GM18861 (cell line): Measurements from ENCODE around the gene PRMT2.
A peak's percentile ranks its signal among the peaks of the same experiment; 100 is the strongest.
"Not testable (repeated sequence)": the region's sequence is repeated elsewhere in the genome, so short reads cannot be mapped to it uniquely, and the experiment has no call there.

ENCODE experiments used
- ATAC-seq: cut with Tn5 transposase; IDR thresholded peaks from one replicate; pipeline ENCODE4 v1.9.1; 2021; ENCODE audit not compliant: unreplicated experiment

Gene PRMT2

DNA sequence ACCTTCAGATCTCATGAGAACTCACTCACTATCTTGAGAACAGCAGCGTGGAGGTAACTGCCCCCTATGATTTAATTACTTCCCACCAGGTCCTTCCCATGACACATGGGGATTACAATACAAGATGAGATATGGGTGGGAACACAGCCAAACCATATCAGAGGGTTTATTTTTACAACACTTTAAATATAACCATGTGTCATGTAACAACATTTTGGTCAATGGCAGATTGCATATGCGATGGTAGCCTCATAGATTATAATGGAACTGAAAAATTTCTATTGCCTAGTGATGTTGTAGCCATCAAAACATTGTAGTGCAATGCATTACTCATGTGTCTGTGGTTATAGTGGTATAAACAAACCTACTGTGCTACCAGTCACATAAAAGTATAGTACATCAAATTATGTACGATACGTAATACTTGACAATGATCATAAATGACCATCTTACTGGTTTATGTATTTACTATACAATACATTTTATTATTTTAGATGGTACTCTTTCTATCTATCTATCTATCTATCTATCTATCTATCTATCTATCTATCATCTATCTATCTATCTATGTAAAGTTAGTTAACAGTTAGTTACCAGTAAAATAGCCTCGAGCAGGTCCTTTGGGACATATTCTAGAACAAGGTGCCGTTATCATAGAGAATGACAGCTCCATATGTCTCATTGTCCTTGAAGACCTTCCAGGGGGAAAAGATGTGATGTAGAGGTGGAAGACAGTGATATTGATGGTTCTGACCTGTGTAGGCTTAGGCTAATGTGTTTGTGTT is 18.0 kb upstream of the PRMT2 start:
- ATAC-seq, result no peak

DNA sequence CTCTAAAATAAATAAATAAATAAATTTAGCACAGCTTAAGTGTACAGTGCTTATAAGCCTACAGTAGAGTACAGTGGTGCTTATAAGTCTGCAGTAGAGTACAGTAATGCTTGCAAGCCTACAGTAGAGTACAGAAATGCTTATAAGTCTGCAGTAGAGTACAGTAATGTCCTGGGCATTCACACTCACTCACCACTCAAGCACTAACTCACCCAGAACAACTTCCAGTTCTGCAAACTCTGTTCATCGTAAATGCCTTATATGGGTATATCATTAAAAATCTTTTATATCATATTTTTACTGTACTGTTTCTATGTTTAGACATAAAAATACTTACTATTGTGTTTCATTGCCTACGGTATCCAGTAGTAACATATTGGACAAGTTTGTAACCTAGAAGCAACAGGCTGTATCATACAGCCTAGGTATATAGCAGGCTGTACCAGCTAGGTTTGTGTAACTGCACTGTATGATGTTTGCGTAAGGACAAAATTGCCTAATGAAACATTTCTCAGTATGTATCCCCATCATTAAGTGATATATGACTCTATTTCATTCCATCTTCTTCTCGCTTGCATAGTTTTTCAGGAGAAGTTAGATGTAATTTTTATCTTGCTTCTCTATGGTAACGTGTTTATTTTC is 16.6 kb upstream of the PRMT2 start:
- ATAC-seq, result no peak

DNA sequence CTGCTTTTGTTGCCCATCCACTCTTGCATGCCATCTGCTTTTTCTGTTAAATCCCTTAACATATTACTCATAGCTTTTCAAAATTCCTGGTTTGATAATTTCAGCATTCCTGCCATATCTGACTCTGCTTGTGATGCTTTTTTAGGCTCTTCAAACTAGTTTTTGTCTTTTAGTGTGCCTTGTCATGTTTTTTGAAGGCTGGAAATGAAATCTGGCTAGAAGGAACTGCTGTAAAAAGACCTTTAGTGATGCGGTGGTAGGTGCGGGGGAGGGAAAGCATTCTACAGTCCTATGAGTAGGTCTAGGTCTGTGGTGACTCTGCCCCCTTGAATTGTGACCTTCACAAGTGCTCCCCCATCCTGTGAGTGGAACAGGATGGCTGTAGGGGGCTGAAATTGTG is 15.6 kb upstream of the PRMT2 start:
- ATAC-seq, result no peak

DNA sequence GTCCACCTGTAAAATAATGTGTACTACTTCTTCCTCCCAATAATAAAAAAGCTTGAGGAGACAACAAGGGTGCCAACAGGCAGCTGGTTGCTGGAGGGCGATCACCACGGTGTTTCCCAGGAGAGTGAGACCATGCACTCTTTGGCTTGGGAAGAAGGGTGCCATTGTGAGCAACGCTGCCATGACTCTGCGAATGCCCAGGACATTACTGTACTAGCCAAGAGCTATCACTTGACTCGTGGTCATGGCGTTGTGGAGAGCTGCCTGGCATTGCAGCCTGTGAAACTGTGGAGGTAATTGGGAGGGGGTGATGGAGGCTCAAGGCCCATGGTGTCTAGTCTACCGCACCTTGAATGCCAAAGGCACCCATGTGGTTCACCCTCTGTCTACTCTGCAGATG is 14.6 kb upstream of the PRMT2 start:
- ATAC-seq, result no peak

DNA sequence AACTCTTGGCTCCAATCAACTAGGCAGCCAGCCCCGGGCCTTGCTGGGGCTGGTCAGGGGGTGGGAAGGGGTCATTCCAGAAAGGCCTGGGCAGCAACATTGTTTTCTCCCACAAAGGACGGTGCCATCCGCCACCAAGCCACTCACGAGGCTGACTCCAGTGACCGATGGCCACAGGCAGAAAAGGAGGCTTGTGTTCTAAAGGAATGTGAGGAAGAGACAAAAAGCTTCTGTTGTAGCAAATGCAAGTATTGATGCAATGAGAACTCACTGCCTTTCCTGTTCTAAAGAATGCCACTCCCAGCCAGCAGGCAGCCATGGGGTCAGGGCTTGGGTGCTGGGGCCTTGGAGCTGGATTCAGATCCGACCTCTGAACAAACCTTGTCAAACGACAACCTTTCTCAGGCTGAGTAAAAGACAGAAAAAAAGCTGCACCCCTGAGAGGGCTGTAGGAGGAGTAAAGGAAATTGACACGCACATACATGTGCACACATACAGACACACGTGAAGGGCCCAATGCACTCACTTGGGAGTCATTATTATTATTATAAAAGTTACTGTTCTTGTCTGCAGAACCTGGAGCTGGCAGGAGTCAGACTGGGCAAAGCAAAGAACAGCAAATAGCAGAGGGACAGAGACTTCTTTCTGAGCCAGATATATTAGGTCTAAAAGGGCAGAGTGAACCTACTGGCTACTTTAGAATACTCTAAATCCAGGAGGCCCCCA is 13.9 kb upstream of the PRMT2 start:
- no peak for ATAC-seq

DNA sequence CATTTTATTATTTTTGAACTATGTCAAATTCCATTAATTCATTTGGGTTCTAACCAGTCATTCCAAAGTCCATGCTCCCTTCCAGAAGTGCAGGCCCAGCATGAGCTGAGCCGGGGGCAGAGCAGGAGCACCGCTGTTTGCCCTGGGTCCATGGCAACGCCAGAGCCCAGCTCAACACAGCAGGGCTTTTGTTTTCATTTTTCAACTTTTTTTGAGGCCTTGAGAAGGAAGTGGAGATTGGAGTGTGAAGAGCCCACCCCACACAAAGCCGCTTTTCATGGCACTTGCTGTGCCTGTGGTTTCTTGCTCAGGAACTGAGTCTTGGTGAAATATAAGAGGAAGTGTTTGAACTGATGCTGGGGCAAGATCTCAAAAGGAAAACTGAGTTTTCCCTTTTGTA is 13.2 kb upstream of the PRMT2 start:
- ATAC-seq, result no peak

DNA sequence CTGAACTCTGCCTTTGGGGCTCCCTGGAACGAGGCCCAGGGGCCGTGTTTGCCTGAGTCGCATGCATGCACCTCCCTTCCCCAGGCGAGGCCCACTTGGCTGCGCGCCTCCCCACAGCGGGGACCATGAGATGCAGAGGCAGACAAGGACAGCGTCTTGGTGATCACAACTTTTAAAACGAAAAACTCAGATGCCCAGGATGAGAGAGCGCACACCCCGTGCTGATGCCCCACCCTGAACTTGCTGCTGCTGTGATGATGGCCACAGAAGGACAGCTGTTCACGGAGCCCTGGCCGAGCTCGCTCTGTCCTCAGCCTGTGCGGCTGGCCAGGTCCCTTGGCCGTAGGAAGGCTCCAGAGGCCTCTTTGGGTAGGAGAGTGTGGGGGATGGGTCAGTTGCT is 11.4 kb upstream of the PRMT2 start:
- ATAC-seq, result no peak

DNA sequence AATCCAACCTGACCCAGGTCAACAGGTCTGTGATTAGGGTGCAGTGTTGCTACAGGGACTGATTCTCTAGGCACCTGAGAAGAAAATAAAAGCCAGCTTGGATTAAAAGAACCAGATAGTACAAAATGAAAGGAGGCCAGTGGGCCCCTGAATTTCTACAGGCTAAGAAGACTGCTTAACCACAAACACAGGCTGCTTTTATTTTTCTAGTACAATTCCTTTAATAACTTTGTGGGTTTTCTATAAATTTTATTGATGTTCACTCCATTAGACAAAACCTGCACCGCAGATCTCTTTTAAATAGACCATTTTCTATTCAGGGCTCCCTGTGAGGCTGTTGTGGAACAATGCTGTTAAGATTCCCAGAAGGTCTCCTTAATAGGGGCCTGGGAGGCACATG is 9.7 kb upstream of the PRMT2 start:
- ATAC-seq, result no peak

DNA sequence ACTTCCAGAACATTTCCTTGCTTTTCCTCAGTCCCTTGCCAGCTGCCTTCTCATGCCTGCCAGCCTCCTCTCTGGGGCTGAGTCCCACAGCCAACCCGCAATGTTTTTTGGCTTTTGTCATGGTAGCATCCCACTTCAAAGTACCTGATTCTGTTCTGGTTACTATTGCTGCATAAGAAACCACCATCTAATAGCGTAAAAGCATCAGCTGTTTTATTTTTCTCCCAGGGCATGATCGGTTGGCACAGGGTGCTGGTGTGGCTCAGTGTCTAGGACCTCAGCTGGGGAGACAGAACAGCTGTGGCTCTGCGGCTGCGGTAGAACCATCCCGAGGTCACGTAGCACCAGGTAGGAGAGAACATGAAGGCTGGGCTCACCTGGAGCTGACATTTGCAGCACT is 8.9 kb upstream of the PRMT2 start:
- ATAC-seq, result no peak

DNA sequence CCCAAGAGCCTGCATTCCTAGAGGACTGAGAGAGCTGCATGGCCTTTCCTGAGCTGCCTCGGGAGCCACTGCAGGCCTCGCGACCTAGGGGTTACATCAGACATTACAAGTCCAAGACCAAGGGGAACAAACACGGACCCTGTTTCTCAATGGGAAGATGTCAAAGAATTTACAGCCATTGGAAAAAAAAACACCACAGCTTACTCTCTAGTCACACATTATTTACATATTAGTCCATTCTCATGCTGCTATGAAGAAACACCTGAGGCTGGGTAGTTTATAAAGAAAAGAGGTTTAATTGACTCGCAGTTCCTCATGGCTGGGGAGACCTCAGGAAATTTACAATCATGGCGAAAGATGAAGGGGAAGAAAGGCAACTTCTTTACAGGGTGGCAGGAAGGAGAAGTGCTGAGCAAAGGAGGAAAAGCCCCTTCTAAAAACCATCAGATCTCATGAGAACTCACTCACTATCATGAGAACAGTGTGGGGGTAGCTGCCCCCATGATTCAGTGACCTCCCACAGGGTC is 8.4 kb upstream of the PRMT2 start:
- no peak for ATAC-seq

DNA sequence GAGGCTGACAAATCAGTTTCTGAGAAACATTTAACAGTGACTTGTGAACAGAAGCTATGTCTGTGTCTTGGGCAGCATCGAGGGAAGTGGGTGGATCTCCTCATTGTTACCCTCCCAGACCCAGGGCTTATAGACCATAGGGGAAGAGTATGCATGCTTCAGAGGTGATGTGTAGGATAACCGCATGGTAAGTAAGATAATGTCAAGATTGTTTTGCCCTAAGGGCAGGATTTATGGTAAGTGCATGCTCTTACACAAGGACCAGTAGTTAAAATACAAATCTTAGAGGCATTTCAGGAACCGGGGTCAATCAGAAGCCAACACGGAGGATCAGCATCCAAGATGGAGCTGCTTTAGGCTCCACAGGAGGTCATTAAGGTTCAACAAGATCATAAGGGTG is 7.7 kb upstream of the PRMT2 start:
- ATAC-seq, result no peak

DNA sequence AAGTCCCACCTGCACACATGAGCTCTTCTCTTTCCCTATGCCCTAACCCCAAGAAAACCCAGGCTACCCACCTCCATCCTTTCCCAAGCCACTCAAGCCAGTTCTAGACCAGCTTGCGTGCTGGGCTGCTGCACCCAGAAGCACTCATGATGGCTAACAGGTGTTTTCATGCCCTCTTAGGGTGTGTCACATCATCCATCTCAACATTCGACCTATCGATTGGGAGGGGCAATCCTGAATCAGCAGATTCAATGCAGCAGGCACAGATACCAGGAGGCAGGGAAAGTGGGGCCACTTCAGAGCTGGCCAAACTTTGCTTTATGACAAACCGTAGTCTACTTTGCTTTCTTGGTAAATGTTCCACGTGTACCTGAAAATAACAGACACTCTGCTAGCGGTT is 6.6 kb upstream of the PRMT2 start:
- no peak for ATAC-seq

DNA sequence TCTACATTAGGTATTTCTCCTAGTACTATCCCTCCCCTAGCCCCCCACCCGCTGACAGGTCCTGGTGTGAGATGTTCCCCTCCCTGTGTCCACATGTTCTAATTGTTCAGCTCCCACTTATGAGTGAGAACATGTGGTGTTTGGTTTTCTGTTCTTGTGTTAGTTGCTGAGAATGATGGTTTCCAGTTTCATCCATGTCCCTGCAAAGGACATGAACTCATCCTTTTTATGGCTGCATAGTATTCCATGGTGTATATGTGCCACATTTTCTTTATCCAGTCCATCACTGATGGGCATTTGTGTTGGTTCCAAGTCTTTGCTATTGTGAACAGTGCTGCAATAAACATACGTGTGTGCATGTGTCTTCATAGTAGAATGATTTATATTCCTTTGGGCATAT is 4.6 kb upstream of the PRMT2 start:
- ATAC-seq, result not testable (repeated sequence)

DNA sequence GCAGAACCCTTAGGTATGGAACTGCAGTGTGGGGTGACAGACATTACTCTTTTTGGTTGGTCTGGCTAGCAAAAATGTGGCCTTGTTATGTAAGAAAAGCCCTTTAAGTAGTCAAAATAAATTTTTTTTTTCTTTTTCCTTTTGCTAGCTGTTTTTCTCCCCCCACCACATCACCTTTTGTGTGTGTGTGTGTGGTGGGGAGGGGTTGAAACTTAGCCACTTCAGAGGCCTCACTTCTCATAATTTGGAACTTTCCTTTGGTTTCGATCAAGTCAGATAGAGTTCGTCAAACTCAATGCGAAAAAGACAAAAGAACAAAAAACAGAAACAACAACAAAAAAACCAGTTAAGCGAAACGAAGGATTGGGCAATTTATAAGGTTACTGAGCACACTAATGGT is 1.9 kb upstream of the PRMT2 start:
- no peak for ATAC-seq

DNA sequence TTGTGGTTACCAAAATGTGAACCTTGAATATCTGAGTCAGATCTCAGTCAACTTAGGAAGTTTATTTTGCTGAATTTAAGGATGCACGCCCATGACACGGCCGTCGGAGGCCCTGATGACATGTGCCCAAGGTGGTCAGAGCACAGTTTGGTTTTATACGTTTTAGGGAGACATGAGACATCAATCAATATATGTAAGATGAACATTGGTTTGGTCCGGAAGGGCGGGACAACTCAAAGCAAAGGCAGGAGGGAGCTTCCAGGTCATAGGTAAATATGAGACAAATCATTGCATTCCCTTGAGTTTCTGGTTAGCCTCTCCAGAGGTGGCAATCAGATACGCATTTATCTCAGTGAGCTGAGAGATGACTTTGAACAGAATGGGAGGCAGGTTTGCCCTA is 1.0 kb upstream of the PRMT2 start:
- no peak for ATAC-seq

DNA sequence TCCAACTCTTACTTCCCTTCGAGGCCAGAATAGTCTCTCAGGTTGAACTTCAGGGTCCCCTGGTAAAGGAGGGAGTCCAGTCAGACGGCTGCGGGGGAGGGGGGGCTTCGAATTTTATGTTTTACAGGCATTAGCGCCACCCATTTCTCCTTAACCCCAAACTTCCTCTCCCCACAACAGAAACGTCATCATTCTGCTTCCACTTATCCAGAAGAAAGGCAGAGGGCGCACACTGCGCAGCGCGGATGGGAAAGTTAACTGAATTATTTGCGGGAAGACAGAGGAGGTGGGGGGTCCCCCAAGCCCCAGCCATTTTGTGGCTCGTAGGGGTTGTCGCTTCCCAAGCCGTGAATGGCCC is 529 bp upstream of the PRMT2 start:
- peak; percentile 15 for ATAC-seq

DNA sequence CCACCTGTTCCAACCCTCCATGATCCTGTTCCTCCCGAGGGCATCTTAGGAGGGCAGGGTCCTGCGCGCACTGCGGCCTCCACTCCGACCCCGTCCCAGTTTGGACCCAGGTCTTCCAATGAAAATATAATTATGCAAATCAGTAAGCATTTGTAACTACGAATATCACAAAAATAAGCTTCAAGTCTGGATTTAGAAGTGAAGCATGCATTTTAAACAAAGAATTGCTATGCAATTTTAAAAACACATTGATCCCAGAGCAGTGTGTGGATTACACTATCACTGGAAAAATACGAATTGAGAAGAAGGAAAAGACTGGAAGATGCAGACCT is 673 bp downstream of the PRMT2 start:
- no peak for ATAC-seq

DNA sequence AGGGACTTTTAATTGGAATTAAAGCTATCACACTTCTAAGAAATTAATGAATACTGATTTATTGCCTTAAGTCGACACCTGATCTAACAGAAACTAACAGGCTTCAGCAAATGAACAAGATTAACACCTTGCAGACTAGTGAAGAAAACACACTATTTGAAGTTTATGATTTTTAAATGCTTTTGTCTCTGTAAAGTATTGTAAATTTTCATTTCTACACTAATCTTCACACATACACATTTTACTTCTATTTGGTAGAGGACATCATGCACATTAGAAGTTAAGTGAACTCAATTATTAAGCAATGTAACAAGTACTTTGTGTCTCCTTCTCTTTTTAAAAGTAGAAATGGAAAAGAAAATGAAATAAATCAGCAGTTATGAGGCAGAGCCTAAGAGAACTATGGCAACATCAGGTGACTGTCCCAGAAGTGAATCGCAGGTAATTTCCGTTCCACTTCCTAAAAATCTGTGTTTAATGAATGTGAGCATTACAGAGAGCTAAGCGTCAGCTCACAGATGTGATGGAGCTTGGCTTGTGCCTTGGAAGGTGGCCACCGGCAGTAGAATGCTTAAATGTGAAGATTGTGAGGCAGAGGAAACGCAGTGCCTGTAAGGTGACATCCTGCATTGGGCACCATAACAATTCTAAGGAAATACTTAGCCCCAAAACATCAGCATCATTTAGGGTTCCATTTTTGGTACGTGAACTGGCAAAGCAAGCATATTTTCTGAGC is 1.2 kb downstream of the PRMT2 start:
- no peak for ATAC-seq

DNA sequence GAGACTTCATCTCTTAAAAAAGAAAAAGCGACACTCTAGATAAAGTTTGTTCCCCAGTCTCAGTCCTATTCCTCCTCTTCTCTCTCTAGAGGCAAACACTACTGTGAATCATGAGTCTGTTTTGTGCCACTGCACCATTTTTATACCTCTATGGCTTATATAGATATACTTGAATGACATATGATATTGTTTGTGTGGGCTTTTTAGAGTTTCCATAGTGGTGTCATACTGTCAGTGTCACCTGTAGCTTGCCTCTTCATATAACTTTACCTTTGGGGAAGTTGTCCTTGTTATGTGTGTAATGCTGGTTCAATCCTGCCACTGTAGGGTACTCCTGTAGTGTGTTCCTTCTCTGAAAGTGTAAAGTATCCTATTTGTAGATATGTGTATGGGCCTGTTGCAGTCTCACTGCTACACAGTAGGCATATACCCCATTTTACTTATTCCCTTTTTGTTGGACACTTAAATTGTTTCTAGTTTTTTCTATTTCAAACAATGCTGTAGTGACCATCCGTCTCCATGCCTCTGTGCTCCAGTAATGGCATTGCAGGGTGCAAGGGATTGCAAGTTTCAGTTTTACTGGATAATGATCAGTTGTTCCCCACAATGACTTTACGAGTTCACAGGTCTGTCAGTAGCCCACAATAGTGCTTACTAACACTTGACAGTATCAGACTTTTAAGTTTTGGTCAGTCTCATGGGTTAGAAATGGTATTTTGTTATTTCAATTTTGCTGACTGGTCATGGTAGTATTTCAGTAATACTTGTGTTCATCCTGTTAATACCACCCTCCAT is 2.7 kb downstream of the PRMT2 start:
- no peak for ATAC-seq

DNA sequence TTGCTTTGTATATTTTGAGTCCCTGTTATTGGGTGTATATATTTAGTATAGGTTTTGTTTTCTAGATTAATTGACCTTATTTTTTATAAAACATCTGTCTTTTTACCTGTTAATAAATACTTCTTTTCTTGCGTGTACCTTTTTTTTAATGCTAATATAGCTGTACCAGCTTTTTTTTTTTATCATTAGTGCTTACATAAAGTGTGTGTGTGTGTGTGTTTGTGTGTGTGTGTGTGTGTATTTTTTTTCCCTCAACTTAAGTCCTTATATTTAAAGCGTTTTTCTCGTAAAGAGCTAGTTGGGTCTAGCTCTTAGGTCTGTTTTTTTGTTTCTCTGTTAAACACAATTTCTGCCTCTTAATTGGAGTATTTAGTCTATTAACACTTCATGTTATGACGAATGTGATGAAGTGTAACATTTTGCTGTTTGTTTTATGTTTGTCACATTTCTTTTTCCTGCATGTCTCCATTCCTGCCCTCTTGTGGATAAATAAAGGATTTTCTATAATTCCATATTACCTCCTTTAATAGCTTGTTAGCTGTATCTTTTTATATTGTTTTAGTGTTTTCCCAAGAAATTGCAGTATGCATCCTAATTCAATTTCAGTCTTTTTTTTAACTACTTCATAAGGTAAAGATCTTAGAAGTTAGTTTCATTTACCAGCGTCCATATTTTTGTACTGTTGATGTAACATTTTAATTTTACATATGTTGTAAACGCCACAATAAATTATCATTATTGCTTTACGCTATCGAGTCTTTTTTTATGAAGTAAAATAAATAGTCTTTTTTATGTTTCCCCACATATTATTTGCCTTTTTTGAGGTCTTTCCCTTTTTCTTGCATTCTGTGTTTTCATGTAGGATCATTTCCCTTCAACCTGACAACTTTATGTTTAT is 4.3 kb downstream of the PRMT2 start:
- ATAC-seq, result no peak
